WTC11 (cell line): ENCODE measurements around the gene PALMD. TPM values are rescaled to one million over a fixed set of nuclear protein-coding genes. Genes with fewer than 3 reads are reported as not detected.

Experiments used
- ATAC-seq: fragments of 200-7000 bp; cut with Tn5 transposase; 2 replicates; pipeline ENCODE4 v1.10.0; 2021; ENCODE audit warnings: mild to moderate bottlenecking, moderate library complexity
- CTCF ChIA-PET: fragments of 300-600 bp; sonication (Branson Sonifier 250); formaldehyde crosslinking; loops from one replicate; lab custom pipeline; 2021; ENCODE audit warnings: antibody characterized with exemption; lab: Charles Lee
- POLR2A ChIA-PET: fragments of 350-600 bp; sonication (Branson Sonifier 250); formaldehyde crosslinking; loops from one replicate; lab custom pipeline; 2021; ENCODE audit warnings: antibody characterized with exemption; lab: Charles Lee
- DNase-seq: peaks from one replicate; pipeline ENCODE4 v3.0.0; 2021; ENCODE audit warnings: low spot score
- H3K27ac Mint-ChIP-seq: 2 replicates; pipeline ENCODE4 v1.8.0; 2021; ENCODE audit warnings: mixed read lengths
- H3K27me3 Mint-ChIP-seq: 2 replicates; pipeline ENCODE4 v1.8.0; 2021; ENCODE audit warnings: low read depth, mild to moderate bottlenecking, moderate library complexity, mixed read lengths
- H3K36me3 Mint-ChIP-seq: 2 replicates; pipeline ENCODE4 v1.8.0; 2021; ENCODE audit warnings: mixed read lengths
- H3K4me1 Mint-ChIP-seq: 2 replicates; pipeline ENCODE4 v1.8.0; 2022; ENCODE audit warnings: mixed read lengths
- H3K4me3 Mint-ChIP-seq: 2 replicates; pipeline ENCODE4 v1.8.0; 2021; ENCODE audit warnings: mild to moderate bottlenecking, moderate library complexity, mixed read lengths
- H3K9me3 Mint-ChIP-seq: 2 replicates; pipeline ENCODE4 v1.8.0; 2021; ENCODE audit warnings: mixed read lengths
- AR ChIP-seq: fragments of 250-450 bp; sonication (Bioruptor Pico); IDR thresholded peaks from 2 replicates; pipeline ENCODE4 v1.9.0; 2021; ENCODE audit warnings: mild to moderate bottlenecking
- ATF1 ChIP-seq: sonication (generic); formaldehyde crosslinking; IDR thresholded peaks from 2 replicates; pipeline ENCODE4 v1.8.1; 2023; ENCODE audit warnings: mild to moderate bottlenecking, moderate library complexity, missing genetic modification reagents
- CBFB ChIP-seq: sonication (generic); formaldehyde crosslinking; IDR thresholded peaks from 2 replicates; pipeline ENCODE4 v1.8.1; 2022; ENCODE audit warnings: mild to moderate bottlenecking, low read depth, missing genetic modification reagents
- CREB1 ChIP-seq: sonication (generic); formaldehyde crosslinking; IDR thresholded peaks from 2 replicates; pipeline ENCODE4 v1.8.0; 2023; ENCODE audit warnings: mild to moderate bottlenecking, missing genetic modification reagents
- CREM ChIP-seq: sonication (generic); formaldehyde crosslinking; IDR thresholded peaks from 2 replicates; pipeline ENCODE4 v1.8.1; 2022; ENCODE audit warnings: mild to moderate bottlenecking, missing genetic modification reagents, moderate library complexity
- E2F4 ChIP-seq: sonication (generic); formaldehyde crosslinking; IDR thresholded peaks from 2 replicates; pipeline ENCODE4 v1.8.1; 2022; ENCODE audit warnings: low read depth, mild to moderate bottlenecking, moderate library complexity, missing genetic modification reagents, borderline replicate concordance
- ELF4 ChIP-seq: sonication (generic); formaldehyde crosslinking; IDR thresholded peaks from 2 replicates; pipeline ENCODE4 v1.8.1; 2022; ENCODE audit warnings: low read depth, mild to moderate bottlenecking, moderate library complexity, missing genetic modification reagents
- ERG ChIP-seq: fragments of 250-450 bp; sonication (Bioruptor Pico); IDR thresholded peaks from 2 replicates; pipeline ENCODE4 v1.8.0; 2021; ENCODE audit warnings: mild to moderate bottlenecking
- FOXK1 ChIP-seq: sonication (generic); formaldehyde crosslinking; IDR thresholded peaks from 2 replicates; pipeline ENCODE4 v1.8.0; 2022; ENCODE audit warnings: mild to moderate bottlenecking, moderate library complexity, missing genetic modification reagents
- FOXP1 ChIP-seq: sonication (generic); formaldehyde crosslinking; IDR thresholded peaks from 2 replicates; pipeline ENCODE4 v1.8.0; 2022; ENCODE audit warnings: missing genetic modification reagents, mild to moderate bottlenecking, moderate library complexity, borderline replicate concordance
- GTF2I ChIP-seq: fragments of 250-450 bp; sonication (Bioruptor Pico); conservative IDR thresholded peaks from 2 replicates; pipeline ENCODE4 v1.4.0; 2021; ENCODE audit warnings: mild to moderate bottlenecking
- KAT7 ChIP-seq: sonication (generic); formaldehyde crosslinking; IDR thresholded peaks from 2 replicates; pipeline ENCODE4 v1.8.1; 2023; ENCODE audit warnings: missing genetic modification reagents, mild to moderate bottlenecking, borderline replicate concordance
- MAX ChIP-seq: sonication (generic); formaldehyde crosslinking; IDR thresholded peaks from 2 replicates; pipeline ENCODE4 v1.8.0; 2022; ENCODE audit warnings: mild to moderate bottlenecking, missing genetic modification reagents
- NFE2L1 ChIP-seq: sonication (generic); formaldehyde crosslinking; IDR thresholded peaks from 2 replicates; pipeline ENCODE4 v1.8.1; 2023; ENCODE audit warnings: missing genetic modification reagents
- NFYB ChIP-seq: sonication (generic); formaldehyde crosslinking; conservative IDR thresholded peaks from 2 replicates; pipeline ENCODE4 v1.8.0; 2022; ENCODE audit warnings: low read depth, missing genetic modification reagents
- NR1H2 ChIP-seq: sonication (generic); formaldehyde crosslinking; IDR thresholded peaks from 2 replicates; pipeline ENCODE4 v1.9.0; 2021; ENCODE audit warnings: mild to moderate bottlenecking, moderate library complexity, missing genetic modification reagents
- SOX15 ChIP-seq: fragments of 250-450 bp; sonication (Bioruptor Pico); IDR thresholded peaks from 2 replicates; pipeline ENCODE4 v1.9.0; 2021; ENCODE audit warnings: mild to moderate bottlenecking
- STAT6 ChIP-seq: sonication (generic); formaldehyde crosslinking; conservative IDR thresholded peaks from 2 replicates; pipeline ENCODE4 v1.8.1; 2023; ENCODE audit warnings: mild to moderate bottlenecking, low read depth, missing genetic modification reagents, moderate library complexity
- ZMAT4 ChIP-seq: fragments of 250-450 bp; sonication (Bioruptor Pico); IDR thresholded peaks from 2 replicates; pipeline ENCODE4 v1.9.0; 2021; ENCODE audit warnings: mild to moderate bottlenecking
- ZNF512 ChIP-seq: sonication (generic); formaldehyde crosslinking; IDR thresholded peaks from 2 replicates; pipeline ENCODE4 v1.8.1; 2022; ENCODE audit warnings: missing genetic modification reagents, borderline replicate concordance
- total RNA-seq: library from RNA; stranded (reverse); gene quantifications from 3 replicates; pipeline ENCODE4 v1.2.3, GENCODE V29; 2021

The PALMD gene
- total RNA-seq, 1 experiment from 2014 or later: 0.07 TPM

- Mint-ChIP-seq H3K4me3 (no peak overlapping the region), H3K27ac (no peak overlapping the region), H3K4me1 (peaks cover 14% of the 10 kb centered on the region)
- ChIA-PET POLR2A (no interaction called here), CTCF (no interaction called here)
- TF ChIP-seq NR1H2 (CRISPR knock-in tag): no peak
- no peak for TF ChIP-seq E2F4 (CRISPR knock-in tag)
- TF ChIP-seq, all 79 proteins: peak for 0
- Mint-ChIP-seq H3K9me3 (no peaks in the 10 kb centered on the region), H3K36me3 (no peaks in the 10 kb centered on the region), H3K27me3 (no peaks in the 10 kb centered on the region)
- no peak for ATAC-seq
- no peak for DNase-seq
Measured at GRCh38 chr1:99670583-99670982, 24.7 kb downstream of the PALMD start.

- Mint-ChIP-seq H3K4me3 (no peak overlapping the region), H3K27ac (no peak overlapping the region), H3K36me3 (no peaks in the 10 kb centered on the region), H3K9me3 (no peaks in the 10 kb centered on the region), H3K4me1 (peaks cover 7% of the 10 kb centered on the region), H3K27me3 (no peaks in the 10 kb centered on the region)
- no peak for ATAC-seq
- DNase-seq: no peak
- POLR2A ChIA-PET: no interaction called here
- CTCF ChIA-PET: interaction anchor here (2.4 kb wide), 1 partner anchor 14 kb away, joined by 9 read pairs; no protein-coding TSS in a partner anchor
- TF ChIP-seq ELF4 (no peak), ATF1 (CRISPR knock-in tag) (no peak), ZNF512 (CRISPR knock-in tag) (no peak), KAT7 (CRISPR knock-in tag) (no peak), ERG (CRISPR knock-in tag) (no peak), SOX15 (CRISPR knock-in tag) (no peak), GTF2I (no peak), NFYB (no peak), NFE2L1 (CRISPR knock-in tag) (no peak), CREB1 (CRISPR knock-in tag) (no peak)
Measured at GRCh38 chr1:99672038-99672437, 26.1 kb downstream of the PALMD start.

GRCh38 chr1:99672530-99673213 lies 26.8 kb downstream of the PALMD start:
- CTCF ChIA-PET: interaction anchor here (2.4 kb wide), 1 partner anchor 13 kb away, joined by 9 read pairs; no protein-coding TSS in a partner anchor
- H3K4me1 Mint-ChIP-seq: peaks cover 7% of the 10 kb centered on the region
- no peak for ATAC-seq
- H3K27ac Mint-ChIP-seq: no peak overlapping the region
- no peak for DNase-seq
- no peaks in the 10 kb centered on the region for H3K27me3 Mint-ChIP-seq
- no peak overlapping the region for H3K4me3 Mint-ChIP-seq
- H3K36me3 Mint-ChIP-seq: no peaks in the 10 kb centered on the region
- no peaks in the 10 kb centered on the region for H3K9me3 Mint-ChIP-seq
- POLR2A ChIA-PET: no interaction called here
- TF ChIP-seq FOXK1 (no peak), MAX (CRISPR knock-in tag) (no peak), ZMAT4 (CRISPR knock-in tag) (no peak), CREM (CRISPR knock-in tag) (no peak), CBFB (CRISPR knock-in tag) (no peak), ERG (CRISPR knock-in tag) (no peak), FOXP1 (CRISPR knock-in tag) (no peak), STAT6 (CRISPR knock-in tag) (no peak), AR (CRISPR knock-in tag) (no peak)
